ENCODE measurements around the gene GOLGB1. TPM values are rescaled to one million over a fixed set of nuclear protein-coding genes. Genes with fewer than 3 reads are reported as not detected.

The GOLGB1 gene
- total and polyA plus RNA-seq, 4 donors: 10.1 to 58.8 (median 33.0) TPM

- peaks cover 0 to 17% (median 13%) of the 10 kb centered on the region in 4 donors for H3K36me3 ChIP-seq (ENCODE audit: control insufficient read depth in 4 of 4, insufficient read depth in 3 of 4, low read depth in 1 of 4, low read length in 3 of 4)
- no peaks in the 10 kb centered on the region for H3K9me3 ChIP-seq (ENCODE audit: control insufficient read depth in 4 of 4, low read length in 3 of 4)
- 93% methylated on average over 8 of the region's 8 CpGs for WGBS
- no peak overlapping the region for H3K4me3 ChIP-seq (ENCODE audit: low read depth in 1 of 3, low read length in 3 of 3)
- no peaks in the 10 kb centered on the region for H3K4me1 ChIP-seq (ENCODE audit: control insufficient read depth in 4 of 4, insufficient read depth in 4 of 4, low read length in 3 of 4)
- no peak for DNase-seq (ENCODE audit: low spot score)
- H3K27me3 ChIP-seq (ENCODE audit: control insufficient read depth in 4 of 4, insufficient read depth in 4 of 4, low read length in 3 of 4): no peaks in the 10 kb centered on the region
- no peak overlapping the region for H3K9ac ChIP-seq (ENCODE audit: low read depth in 1 of 2, low read length in 2 of 2)
- H3K27ac ChIP-seq (ENCODE audit: low read depth in 1 of 2, low read length in 2 of 2): no peak overlapping the region
- TF ChIP-seq HNF4A (conservative IDR thresholded peaks at IDR 0.05) (no peak), HNF4G (IDR thresholded peaks at IDR 0.05) (no peak), ZBTB33 (IDR thresholded peaks at IDR 0.05) (no peak), EGR1 (IDR thresholded peaks at IDR 0.05; ENCODE audit: low read depth in 2 of 2) (no peak), RXRA (IDR thresholded peaks at IDR 0.05) (no peak), FOXA1 (IDR thresholded peaks at IDR 0.05) (no peak), CTCF (IDR thresholded peaks at IDR 0.05; ENCODE audit: low read depth, low read length, missing input control) (no peak), FOXA2 (IDR thresholded peaks at IDR 0.05) (no peak), TAF1 (conservative IDR thresholded peaks at IDR 0.05) (no peak), MAX (IDR thresholded peaks at IDR 0.05) (no peak), YY1 (IDR thresholded peaks at IDR 0.05) (no peak), REST (IDR thresholded peaks at IDR 0.05) (no peak), JUND (IDR thresholded peaks at IDR 0.05) (no peak), SP1 (IDR thresholded peaks at IDR 0.05) (no peak), ATF3 (IDR thresholded peaks at IDR 0.05) (no peak), NR2F2 (IDR thresholded peaks at IDR 0.05) (no peak), GABPA (IDR thresholded peaks at IDR 0.05 in 1 of 2, conservative IDR thresholded peaks at IDR 0.05 in 1 of 2) (no peak), RAD21 (IDR thresholded peaks at IDR 0.05) (no peak)
Measured at GRCh38 chr3:121730940-121731687, 18.4 kb downstream of the GOLGB1 start.
